ENCODE measurements around the gene DKKL1. TPM values are rescaled to one million over a fixed set of nuclear protein-coding genes. Genes with fewer than 3 reads are reported as not detected.

Gene DKKL1
- polyA plus RNA-seq, 1 of the 3 experiments (the other 2 are of a cell fraction), result 0.36 TPM

DNA sequence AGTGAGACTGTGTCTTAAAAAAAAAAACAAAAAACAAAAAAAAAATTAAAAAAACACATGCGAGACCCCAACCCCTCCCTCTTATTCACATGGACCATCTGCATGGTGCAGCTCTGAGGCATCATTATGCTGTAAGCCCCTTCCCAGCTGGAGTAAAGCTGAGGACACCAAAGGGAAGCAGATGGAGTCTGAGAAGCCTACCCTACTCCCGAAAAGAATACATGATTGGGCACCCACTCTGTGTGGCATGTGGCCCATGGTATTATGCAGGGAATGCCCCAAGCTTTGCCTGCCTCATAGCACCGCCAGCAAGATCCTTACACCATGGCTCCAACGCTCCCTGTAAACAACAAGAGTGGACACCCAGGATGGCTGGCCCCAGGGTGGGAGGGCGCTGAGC lies 54.8 kb downstream of the DKKL1 start:
- ChIA-PET POLR2A (no interaction called here), CTCF (interaction anchor here (0.8 to 17.5 kb wide), 4 partner anchors 15 to 272 kb away, joined by 3 to 108 read pairs (median 7); no protein-coding TSS in a partner anchor)
- H3K36me3 ChIP-seq (replicated peaks in 1 of 2; ENCODE audit: control insufficient read depth in 1 of 2, insufficient read depth in 2 of 2, low read length in 1 of 2), result no peaks in the 10 kb centered on the region

GRCh38 chr19:49419173-49419572 lies 55.5 kb downstream of the DKKL1 start:
- CTCF ChIA-PET, result interaction anchor here (0.8 to 17.5 kb wide), 6 partner anchors 10 to 273 kb away, joined by 3 to 108 read pairs (median 5); no protein-coding TSS in a partner anchor
- TF ChIP-seq RAD21 (IDR thresholded peaks at IDR 0.05; ENCODE audit: low read length), result no peak
- TF ChIP-seq GATA2 (CRISPR knock-in tag; IDR thresholded peaks at IDR 0.05), result no peak
- no peak for TF ChIP-seq FOXJ3 (CRISPR knock-in tag; IDR thresholded peaks at IDR 0.05)
- TF ChIP-seq RXRA (IDR thresholded peaks at IDR 0.05; ENCODE audit: borderline replicate concordance, low read depth), result no peak
- TF ChIP-seq NFIC (IDR thresholded peaks at IDR 0.05; ENCODE audit: borderline replicate concordance), result no peak
- no peak for TF ChIP-seq SMC3 (IDR thresholded peaks at IDR 0.05; ENCODE audit: low read depth, low read length)
- TF ChIP-seq RFX5 (IDR thresholded peaks at IDR 0.05; ENCODE audit: low read length), result no peak
- TF ChIP-seq, protein P1, sequence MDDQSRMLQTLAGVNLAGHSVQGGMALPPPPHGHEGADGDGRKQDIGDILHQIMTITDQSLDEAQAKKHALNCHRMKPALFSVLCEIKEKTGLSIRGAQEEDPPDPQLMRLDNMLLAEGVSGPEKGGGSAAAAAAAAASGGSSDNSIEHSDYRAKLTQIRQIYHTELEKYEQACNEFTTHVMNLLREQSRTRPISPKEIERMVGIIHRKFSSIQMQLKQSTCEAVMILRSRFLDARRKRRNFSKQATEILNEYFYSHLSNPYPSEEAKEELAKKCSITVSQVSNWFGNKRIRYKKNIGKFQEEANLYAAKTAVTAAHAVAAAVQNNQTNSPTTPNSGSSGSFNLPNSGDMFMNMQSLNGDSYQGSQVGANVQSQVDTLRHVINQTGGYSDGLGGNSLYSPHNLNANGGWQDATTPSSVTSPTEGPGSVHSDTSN (IDR thresholded peaks at IDR 0.05), result no peak
- TF ChIP-seq CHD2 (IDR thresholded peaks at IDR 0.05; ENCODE audit: low read length, partially characterized antibody), result no peak
- TF ChIP-seq SIN3A (IDR thresholded peaks at IDR 0.05; ENCODE audit: borderline replicate concordance, low read depth, low read length), result no peak
- no peak for TF ChIP-seq ZBTB33 (IDR thresholded peaks at IDR 0.05; ENCODE audit: borderline replicate concordance, low read depth)
- no peak for TF ChIP-seq TEAD4 (IDR thresholded peaks at IDR 0.05; ENCODE audit: borderline replicate concordance, insufficient read depth)
- no peak for TF ChIP-seq NRF1 (IDR thresholded peaks at IDR 0.05; ENCODE audit: low read depth, low read length)
- TF ChIP-seq, protein P2, sequence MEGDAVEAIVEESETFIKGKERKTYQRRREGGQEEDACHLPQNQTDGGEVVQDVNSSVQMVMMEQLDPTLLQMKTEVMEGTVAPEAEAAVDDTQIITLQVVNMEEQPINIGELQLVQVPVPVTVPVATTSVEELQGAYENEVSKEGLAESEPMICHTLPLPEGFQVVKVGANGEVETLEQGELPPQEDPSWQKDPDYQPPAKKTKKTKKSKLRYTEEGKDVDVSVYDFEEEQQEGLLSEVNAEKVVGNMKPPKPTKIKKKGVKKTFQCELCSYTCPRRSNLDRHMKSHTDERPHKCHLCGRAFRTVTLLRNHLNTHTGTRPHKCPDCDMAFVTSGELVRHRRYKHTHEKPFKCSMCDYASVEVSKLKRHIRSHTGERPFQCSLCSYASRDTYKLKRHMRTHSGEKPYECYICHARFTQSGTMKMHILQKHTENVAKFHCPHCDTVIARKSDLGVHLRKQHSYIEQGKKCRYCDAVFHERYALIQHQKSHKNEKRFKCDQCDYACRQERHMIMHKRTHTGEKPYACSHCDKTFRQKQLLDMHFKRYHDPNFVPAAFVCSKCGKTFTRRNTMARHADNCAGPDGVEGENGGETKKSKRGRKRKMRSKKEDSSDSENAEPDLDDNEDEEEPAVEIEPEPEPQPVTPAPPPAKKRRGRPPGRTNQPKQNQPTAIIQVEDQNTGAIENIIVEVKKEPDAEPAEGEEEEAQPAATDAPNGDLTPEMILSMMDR (IDR thresholded peaks at IDR 0.05), result no peak
- TF ChIP-seq ELF1 (IDR thresholded peaks at IDR 0.05), result no peak
- H3K27ac ChIP-seq (ENCODE audit: low read depth in 2 of 2, low read length in 1 of 2), result no peak overlapping the region
- no peaks in the 10 kb centered on the region for H3K9me3 ChIP-seq
- DNase-seq, result no peak
- H3K79me2 ChIP-seq (ENCODE audit: insufficient read depth), result no peaks in the 10 kb centered on the region
- no peaks in the 10 kb centered on the region for H4K20me1 ChIP-seq (ENCODE audit: insufficient read depth)
- peaks cover 7% of the 10 kb centered on the region for H3F3A ChIP-seq (replicated peaks; ENCODE audit: insufficient read depth)
- no peak overlapping the region for H2AFZ ChIP-seq (ENCODE audit: low read depth)
- WGBS (ENCODE audit: low lambda C conversion rate), result 17% methylated on average over 1 of the region's 2 CpGs
- peaks cover 0 to 4% of the 10 kb centered on the region in 2 experiments; a peak in 2 of 4 replicates for H3K4me1 ChIP-seq (ENCODE audit: control insufficient read depth in 1 of 2, insufficient read depth in 2 of 2, low read depth in 1 of 2, low read length in 1 of 2)
- H3K4me2 ChIP-seq, result no peak overlapping the region
- H3K4me3 ChIP-seq (ENCODE audit: low read depth in 2 of 2, low read length in 1 of 2), result no peak overlapping the region
- POLR2A ChIA-PET, result no interaction called here
- peaks cover 78% of the 10 kb centered on the region for H3K27me3 ChIP-seq (ENCODE audit: insufficient read depth)
- H3K9me2 ChIP-seq, result no peaks in the 10 kb centered on the region
- H3K36me3 ChIP-seq (replicated peaks in 1 of 2; ENCODE audit: control insufficient read depth in 1 of 2, insufficient read depth in 2 of 2, low read length in 1 of 2), result no peaks in the 10 kb centered on the region
- H3K9ac ChIP-seq, result no peak overlapping the region

More for the DNA sequence above, 54.8 kb downstream of the DKKL1 start:
- Histone ChIP-seq H3K4me3 (ENCODE audit: low read depth in 2 of 2, low read length in 1 of 2) (no peak overlapping the region), H3F3A (replicated peaks; ENCODE audit: insufficient read depth) (peaks cover 7% of the 10 kb centered on the region), H3K4me1 (ENCODE audit: control insufficient read depth in 1 of 2, insufficient read depth in 2 of 2, low read depth in 1 of 2, low read length in 1 of 2) (peaks cover 0 to 8% of the 10 kb centered on the region in 2 experiments; a peak in 2 of 4 replicates), H3K79me2 (ENCODE audit: insufficient read depth) (no peaks in the 10 kb centered on the region), H4K20me1 (ENCODE audit: insufficient read depth) (no peaks in the 10 kb centered on the region), H2AFZ (ENCODE audit: low read depth) (no peak overlapping the region), H3K9me3 (no peaks in the 10 kb centered on the region), H3K27ac (ENCODE audit: low read depth in 2 of 2, low read length in 1 of 2) (no peak overlapping the region), H3K4me2 (no peak overlapping the region), H3K9ac (no peak overlapping the region), H3K27me3 (ENCODE audit: insufficient read depth) (peaks cover 72% of the 10 kb centered on the region), H3K9me2 (no peaks in the 10 kb centered on the region)
- TF ChIP-seq EZH2phosphoT487 (IDR thresholded peaks at IDR 0.05; ENCODE audit: borderline replicate concordance, low read depth) (no peak), GATA2 (CRISPR knock-in tag; IDR thresholded peaks at IDR 0.05) (no peak), TCF12 (IDR thresholded peaks at IDR 0.05) (no peak), MEF2A (IDR thresholded peaks at IDR 0.05; ENCODE audit: borderline replicate concordance, low read depth) (no peak), RAD21 (IDR thresholded peaks at IDR 0.05; ENCODE audit: low read length) (no peak), GABPA (IDR thresholded peaks at IDR 0.05; ENCODE audit: low read depth) (no peak), TEAD4 (IDR thresholded peaks at IDR 0.05; ENCODE audit: borderline replicate concordance, insufficient read depth) (no peak), RCOR1 (IDR thresholded peaks at IDR 0.05; ENCODE audit: low read length) (no peak), RXRA (IDR thresholded peaks at IDR 0.05; ENCODE audit: borderline replicate concordance, low read depth) (no peak), ELF1 (IDR thresholded peaks at IDR 0.05) (no peak)
- no peak for DNase-seq
- 31% methylated on average over 5 of the region's 5 CpGs for WGBS (ENCODE audit: low lambda C conversion rate)

Measured in SK-N-SH (cell line).